HepG2 (cell line): ENCODE measurements around the gene FSCN2. TPM values are rescaled to one million over a fixed set of nuclear protein-coding genes. Genes with fewer than 3 reads are reported as not detected.

Experiments
- HNRNPH1 ChIP-seq: fragments of 200-400 bp; formaldehyde crosslinking; optimal IDR thresholded peaks from 2 replicates; pipeline ENCODE3; 2017; ENCODE audit warnings: mild to moderate bottlenecking, low read depth, low read length
- RCOR2 ChIP-seq: IDR thresholded peaks from 2 replicates; pipeline ENCODE4 v1.6.1; 2016; ENCODE audit warnings: missing biosample characterization, missing genetic modification reagents
- ZNF687 ChIP-seq: sonication (generic); formaldehyde crosslinking; IDR thresholded peaks from 2 replicates; pipeline ENCODE4 v1.5.1; 2020; ENCODE audit warnings: mild to moderate bottlenecking, missing genetic modification reagents, moderate library complexity
- polyA plus RNA-seq, 8 experiments: library from polyadenylated mRNA; depleted of rRNA in 3 of 8; stranded (reverse) in 7 of 8; unstranded in 1 of 8; fragments of >200 nt; fragmentation: Illumina TruSeq in 4 of 8; extraction: Trizol in 4 of 8; gene quantifications; 2 replicates each; pipeline versions ENCODE4 v1.2.1 to v1.2.3, GENCODE V29; 2011 to 2016; ENCODE audit warnings: low read depth in 4 of 8, missing spikeins in 1 of 8, mixed read lengths in 1 of 8; ENCODE audit not compliant: insufficient read depth in 1 of 8
- total RNA-seq, 5 experiments: library from RNA; depleted of rRNA; stranded (reverse); fragments of >200 nt; fragmentation: Illumina TruSeq; extraction: Trizol; gene quantifications; 2 replicates each; pipeline ENCODE4 v1.2.3, GENCODE V29; 2016; ENCODE audit warnings: low read depth in 1 of 5
- TF ChIP-seq, protein P1 (sequence below): sonication (generic); formaldehyde crosslinking; IDR thresholded peaks from 2 replicates; pipeline ENCODE4 v1.4.0; 2020; ENCODE audit warnings: missing genetic modification reagents

Gene FSCN2
- total and polyA plus RNA-seq, 2 of the 13 experiments (the other 11 are each of a cell fraction or from before 2014, with no cell fraction given): 0.09 TPM; not detected in 1

DNA sequence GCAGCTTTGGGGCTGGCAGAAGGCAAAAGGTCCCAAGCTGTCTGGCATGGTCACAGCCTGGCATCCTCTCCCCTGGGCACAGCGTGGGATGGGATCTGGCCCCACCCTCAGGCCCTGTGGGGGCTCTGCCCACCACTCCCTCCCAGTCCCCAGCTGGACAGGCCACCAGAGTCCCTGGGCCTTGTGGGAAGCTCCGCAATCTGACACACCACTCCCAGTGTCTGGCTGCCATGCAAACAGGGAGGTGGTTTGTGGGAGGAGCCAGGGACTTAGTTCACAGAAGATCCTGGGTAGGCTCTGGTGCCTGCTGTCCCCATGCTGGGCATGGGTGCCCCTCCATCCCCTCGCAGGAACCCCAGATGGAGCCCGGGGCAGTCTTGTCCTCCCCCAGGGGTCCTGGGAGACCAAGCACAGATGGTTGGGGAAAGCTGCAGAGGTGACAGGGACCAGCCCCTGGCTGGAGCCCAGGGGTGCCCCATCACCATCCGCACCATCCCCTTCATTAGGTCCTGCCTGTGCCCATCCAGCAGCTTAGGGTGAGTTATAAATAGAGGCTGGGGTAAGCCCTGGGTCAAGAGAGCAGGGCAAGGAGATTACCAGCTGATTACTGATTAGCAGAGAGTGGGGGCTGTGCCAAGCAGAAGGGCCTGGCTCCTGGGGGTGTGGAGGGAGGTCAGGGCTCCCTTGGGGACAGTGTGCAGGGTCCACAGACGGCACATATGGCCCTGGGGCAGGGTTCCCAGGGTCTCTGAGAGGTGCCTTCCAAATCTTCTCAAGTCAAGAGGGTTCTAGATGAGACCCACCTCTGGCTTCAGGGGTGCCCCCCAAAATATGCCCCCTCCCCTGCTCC lies 6.2 kb downstream of the FSCN2 start (continued):
- TF ChIP-seq ZNF687 (CRISPR knock-in tag): 0 out of 2 replicates have a peak, but pooled peaks have one; percentile 0
- peak; percentile 71 for TF ChIP-seq HNRNPH1
- no peak for TF ChIP-seq RCOR2
- TF ChIP-seq, protein P1, sequence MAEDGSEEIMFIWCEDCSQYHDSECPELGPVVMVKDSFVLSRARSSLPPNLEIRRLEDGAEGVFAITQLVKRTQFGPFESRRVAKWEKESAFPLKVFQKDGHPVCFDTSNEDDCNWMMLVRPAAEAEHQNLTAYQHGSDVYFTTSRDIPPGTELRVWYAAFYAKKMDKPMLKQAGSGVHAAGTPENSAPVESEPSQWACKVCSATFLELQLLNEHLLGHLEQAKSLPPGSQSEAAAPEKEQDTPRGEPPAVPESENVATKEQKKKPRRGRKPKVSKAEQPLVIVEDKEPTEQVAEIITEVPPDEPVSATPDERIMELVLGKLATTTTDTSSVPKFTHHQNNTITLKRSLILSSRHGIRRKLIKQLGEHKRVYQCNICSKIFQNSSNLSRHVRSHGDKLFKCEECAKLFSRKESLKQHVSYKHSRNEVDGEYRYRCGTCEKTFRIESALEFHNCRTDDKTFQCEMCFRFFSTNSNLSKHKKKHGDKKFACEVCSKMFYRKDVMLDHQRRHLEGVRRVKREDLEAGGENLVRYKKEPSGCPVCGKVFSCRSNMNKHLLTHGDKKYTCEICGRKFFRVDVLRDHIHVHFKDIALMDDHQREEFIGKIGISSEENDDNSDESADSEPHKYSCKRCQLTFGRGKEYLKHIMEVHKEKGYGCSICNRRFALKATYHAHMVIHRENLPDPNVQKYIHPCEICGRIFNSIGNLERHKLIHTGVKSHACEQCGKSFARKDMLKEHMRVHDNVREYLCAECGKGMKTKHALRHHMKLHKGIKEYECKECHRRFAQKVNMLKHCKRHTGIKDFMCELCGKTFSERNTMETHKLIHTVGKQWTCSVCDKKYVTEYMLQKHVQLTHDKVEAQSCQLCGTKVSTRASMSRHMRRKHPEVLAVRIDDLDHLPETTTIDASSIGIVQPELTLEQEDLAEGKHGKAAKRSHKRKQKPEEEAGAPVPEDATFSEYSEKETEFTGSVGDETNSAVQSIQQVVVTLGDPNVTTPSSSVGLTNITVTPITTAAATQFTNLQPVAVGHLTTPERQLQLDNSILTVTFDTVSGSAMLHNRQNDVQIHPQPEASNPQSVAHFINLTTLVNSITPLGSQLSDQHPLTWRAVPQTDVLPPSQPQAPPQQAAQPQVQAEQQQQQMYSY (CRISPR knock-in tag): no peak
